Breast epithelium (tissue), 4 donors: ENCODE measurements around the gene FAM3D. TPM values are rescaled to one million over a fixed set of nuclear protein-coding genes. Genes with fewer than 3 reads are reported as not detected.
A peak's percentile ranks its signal among the peaks of the same experiment; 100 is the strongest.

ENCODE experiments used
- DNase-seq, 2 donors: peaks; one replicate each; pipeline ENCODE4 v3.0.0-alpha.2; 2019; ENCODE audit warnings: low spot score in 2 of 2
- H3K27ac ChIP-seq, 2 donors: fragments of 200-600 bp; sonication (generic) in 1 of 2; one replicate each; pipeline ENCODE4 v1.5.1; 2016 to 2019; ENCODE audit warnings: mild to moderate bottlenecking in 1 of 2
- H3K27me3 ChIP-seq, 2 donors: fragments of 200-600 bp; sonication (generic) in 1 of 2; one replicate each; pipeline versions ENCODE4 v1.5.1 to v1.6.0; 2017 to 2019; ENCODE audit warnings: control low read depth in 1 of 2, mild to moderate bottlenecking in 1 of 2
- H3K36me3 ChIP-seq: fragments of 200-600 bp; one replicate; pipeline ENCODE4 v1.5.1; 2019
- H3K4me1 ChIP-seq, 2 donors: fragments of 200-600 bp; sonication (generic); one replicate each; pipeline ENCODE4 v1.5.1; 2016 to 2019; ENCODE audit warnings: control low read depth in 1 of 2
- H3K4me3 ChIP-seq, 3 donors: fragments of 200-600 bp; sonication (generic); 1 replicate in 2 of 3; 2 replicates in 1 of 3; pipeline ENCODE4 v1.5.1; 2016 to 2019; ENCODE audit warnings: mild to moderate bottlenecking in 3 of 3, moderate library complexity in 2 of 3
- H3K9me3 ChIP-seq, 2 donors: fragments of 200-600 bp; sonication (generic) in 1 of 2; one replicate each; pipeline ENCODE4 v1.5.1; 2016 to 2019; ENCODE audit warnings: control low read depth in 1 of 2
- CTCF ChIP-seq, 3 donors: fragments of 450-650 bp; IDR thresholded peaks; one replicate each; pipeline ENCODE4 v1.5.1; 2016 to 2017; ENCODE audit warnings: antibody characterized with exemption in 3 of 3, mild to moderate bottlenecking in 3 of 3, moderate library complexity in 3 of 3
- POLR2A ChIP-seq: fragments of 450-650 bp; IDR thresholded peaks from one replicate; pipeline ENCODE4 v1.6.1; 2016; ENCODE audit warnings: antibody characterized with exemption, mild to moderate bottlenecking, moderate library complexity
- POLR2AphosphoS5 ChIP-seq, 3 donors: sonication (generic); formaldehyde crosslinking; IDR thresholded peaks; one replicate each; pipeline ENCODE4 v1.6.1; 2017; ENCODE audit warnings: antibody characterized with exemption in 3 of 3
- intact Hi-C: fragments of 100-400 bp; cut with DNase I; formaldehyde crosslinking; loops from one replicate; pipeline ENCODE4 v1.15.1; 2023; ENCODE audit warnings: low total_unique reads
- total RNA-seq, 3 donors: library from RNA; depleted of rRNA; stranded (reverse); fragments of >200 nt; gene quantifications; one replicate each; pipeline ENCODE4 v1.1.0, GENCODE V29; 2016

The FAM3D gene
- total RNA-seq, 3 donors from 2014 or later, result 4.3 to 17.6 TPM; not detected in 1

GRCh38 chr3:58594117-58594516, 72.5 kb downstream of the FAM3D start:
- intact Hi-C loops, result no loop called here
- Histone ChIP-seq H3K4me1 (no peaks in the 10 kb centered on the region), H3K4me3 (no peak overlapping the region), H3K27ac (no peak overlapping the region), H3K9me3 (no peaks in the 10 kb centered on the region), H3K36me3 (no peaks in the 10 kb centered on the region), H3K27me3 (no peaks in the 10 kb centered on the region)
- no peak for TF ChIP-seq CTCF (IDR thresholded peaks at IDR 0.05)
- no peak for TF ChIP-seq POLR2AphosphoS5 (IDR thresholded peaks at IDR 0.05)
- no peak for TF ChIP-seq POLR2A
- DNase-seq, result no peak

- H3K4me1 ChIP-seq, result no peaks in the 10 kb centered on the region
- no peaks in the 10 kb centered on the region for H3K36me3 ChIP-seq
- intact Hi-C loops, result no loop called here
- H3K9me3 ChIP-seq, result no peaks in the 10 kb centered on the region
- no peak overlapping the region for H3K4me3 ChIP-seq
- no peak for TF ChIP-seq POLR2AphosphoS5 (IDR thresholded peaks at IDR 0.05)
- TF ChIP-seq POLR2A, result no peak
- no peak for DNase-seq
- peaks cover 2 to 4% of the 10 kb centered on the region in 2 donors for H3K27me3 ChIP-seq
- H3K27ac ChIP-seq, result no peak overlapping the region
Measured at GRCh38 chr3:58591517-58592510, 74.8 kb downstream of the FAM3D start.

- Histone ChIP-seq H3K27me3 (peaks cover 6 to 9% of the 10 kb centered on the region in 2 donors), H3K9me3 (no peaks in the 10 kb centered on the region), H3K4me3 (no peak overlapping the region), H3K4me1 (no peaks in the 10 kb centered on the region), H3K36me3 (no peaks in the 10 kb centered on the region), H3K27ac (no peak overlapping the region)
- DNase-seq, result no peak
- intact Hi-C loops, result no loop called here
- TF ChIP-seq POLR2A (no peak), CTCF (IDR thresholded peaks at IDR 0.05) (no peak), POLR2AphosphoS5 (IDR thresholded peaks at IDR 0.05) (no peak)
Measured at GRCh38 chr3:58588030-58588614, 78.5 kb downstream of the FAM3D start.

GRCh38 chr3:58586776-58587192, 79.8 kb downstream of the FAM3D start:
- no peaks in the 10 kb centered on the region for H3K36me3 ChIP-seq
- H3K4me1 ChIP-seq, result no peaks in the 10 kb centered on the region
- H3K27me3 ChIP-seq, result peaks cover 6 to 9% of the 10 kb centered on the region in 2 donors
- intact Hi-C loops, result no loop called here
- TF ChIP-seq POLR2A (no peak), POLR2AphosphoS5 (IDR thresholded peaks at IDR 0.05) (no peak), CTCF (IDR thresholded peaks at IDR 0.05) (no peak)
- H3K9me3 ChIP-seq, result no peaks in the 10 kb centered on the region
- H3K27ac ChIP-seq, result no peak overlapping the region
- peak overlapping the region in 2 of 3 donors; percentile 20 to 48 for H3K4me3 ChIP-seq
- no peak for DNase-seq

- peak overlapping the region; percentile 50 to 66 (median 59) for H3K4me3 ChIP-seq
- DNase-seq, result no peak
- H3K27ac ChIP-seq, result no peak overlapping the region
- intact Hi-C loops, result no loop called here
- TF ChIP-seq POLR2AphosphoS5 (IDR thresholded peaks at IDR 0.05) (no peak), POLR2A (no peak), CTCF (IDR thresholded peaks at IDR 0.05) (no peak)
- H3K9me3 ChIP-seq, result no peaks in the 10 kb centered on the region
- H3K4me1 ChIP-seq, result no peaks in the 10 kb centered on the region
- peaks cover 6 to 9% of the 10 kb centered on the region in 2 donors for H3K27me3 ChIP-seq
- H3K36me3 ChIP-seq, result no peaks in the 10 kb centered on the region
Measured at GRCh38 chr3:58585994-58586393, 80.6 kb downstream of the FAM3D start.
